PC-3 (cell line): Measurements from ENCODE around the gene SCN2B.

Experiments used
- CTCF ChIP-seq: fragments of 300-600 bp; sonication (generic); conservative IDR thresholded peaks from 2 replicates; pipeline ENCODE4 v1.5.1; 2017; ENCODE audit warnings: antibody characterized with exemption, low read depth, mild to moderate bottlenecking, low read length
- EZH2 ChIP-seq: fragments of 300-600 bp; sonication (generic); IDR thresholded peaks from one replicate; pipeline ENCODE4 v1.6.1; 2017; ENCODE audit warnings: antibody characterized with exemption, mild to moderate bottlenecking, low read length; ENCODE audit not compliant: unreplicated experiment

- TF ChIP-seq CTCF (no peak), EZH2 (no peak)
Measured at GRCh38 chr11:118153516-118153915, 22.9 kb downstream of the SCN2B start.
